ENCODE results near the gene PLCB2. TPM values are rescaled to one million over a fixed set of nuclear protein-coding genes. Genes with fewer than 3 reads are reported as not detected.

The PLCB2 gene
- total and polyA plus RNA-seq, 2 donors (not counting 3 experiments of a cell fraction or from before 2014, with no cell fraction given): 1.5 to 1.6 TPM

- peaks cover 53% of the 10 kb centered on the region for H3K4me1 ChIP-seq (ENCODE audit: control insufficient read depth, extremely low read depth, insufficient read depth, low read length)
- peak; percentile 60 for FAIRE-seq
- H3K79me2 ChIP-seq (ENCODE audit: control insufficient read depth, insufficient read depth, low read length): peaks cover 11% of the 10 kb centered on the region
- peak overlapping the region; percentile 55 for H3K27ac ChIP-seq (ENCODE audit: insufficient read depth, low read depth, low read length)
- H3K9me3 ChIP-seq (replicated peaks; ENCODE audit: control insufficient read depth, insufficient read depth, low read length): no peaks in the 10 kb centered on the region
- dilution Hi-C loops (cut with MboI; ENCODE audit: extremely low pct_ligation_motif_present, low sequenced_read_pairs) (no loop called here), intact Hi-C loops (cut with micrococcal nuclease) (no loop called here)
- TF ChIP-seq FOS (IDR thresholded peaks at IDR 0.05; ENCODE audit: borderline replicate concordance, insufficient read depth, low read length): no peak
- no peak for TF ChIP-seq EZH2 (IDR thresholded peaks at IDR 0.05; ENCODE audit: borderline replicate concordance, low read depth, low read length, severe bottlenecking)
- no peak for TF ChIP-seq POLR2A (IDR thresholded peaks at IDR 0.05; ENCODE audit: low read depth, low read length)
- TF ChIP-seq POLR2AphosphoS5 (IDR thresholded peaks at IDR 0.05; ENCODE audit: insufficient read depth, low read depth, low read length): no peak
- TF ChIP-seq, protein P1, sequence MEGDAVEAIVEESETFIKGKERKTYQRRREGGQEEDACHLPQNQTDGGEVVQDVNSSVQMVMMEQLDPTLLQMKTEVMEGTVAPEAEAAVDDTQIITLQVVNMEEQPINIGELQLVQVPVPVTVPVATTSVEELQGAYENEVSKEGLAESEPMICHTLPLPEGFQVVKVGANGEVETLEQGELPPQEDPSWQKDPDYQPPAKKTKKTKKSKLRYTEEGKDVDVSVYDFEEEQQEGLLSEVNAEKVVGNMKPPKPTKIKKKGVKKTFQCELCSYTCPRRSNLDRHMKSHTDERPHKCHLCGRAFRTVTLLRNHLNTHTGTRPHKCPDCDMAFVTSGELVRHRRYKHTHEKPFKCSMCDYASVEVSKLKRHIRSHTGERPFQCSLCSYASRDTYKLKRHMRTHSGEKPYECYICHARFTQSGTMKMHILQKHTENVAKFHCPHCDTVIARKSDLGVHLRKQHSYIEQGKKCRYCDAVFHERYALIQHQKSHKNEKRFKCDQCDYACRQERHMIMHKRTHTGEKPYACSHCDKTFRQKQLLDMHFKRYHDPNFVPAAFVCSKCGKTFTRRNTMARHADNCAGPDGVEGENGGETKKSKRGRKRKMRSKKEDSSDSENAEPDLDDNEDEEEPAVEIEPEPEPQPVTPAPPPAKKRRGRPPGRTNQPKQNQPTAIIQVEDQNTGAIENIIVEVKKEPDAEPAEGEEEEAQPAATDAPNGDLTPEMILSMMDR (IDR thresholded peaks at IDR 0.05; ENCODE audit: extremely low read depth in 1 of 2, insufficient read depth in 1 of 2, low read depth in 1 of 2, low read length in 2 of 2): no peak
- TF ChIP-seq GATA2 (IDR thresholded peaks at IDR 0.05; ENCODE audit: insufficient read depth, insufficient read length, low read depth, low read length): no peak
- no peak for TF ChIP-seq JUN (IDR thresholded peaks at IDR 0.05; ENCODE audit: borderline replicate concordance, insufficient read depth, insufficient read length, low read depth)
- TF ChIP-seq MAX (IDR thresholded peaks at IDR 0.05; ENCODE audit: insufficient read depth, insufficient read length): no peak
- no peak for TF ChIP-seq MYC (IDR thresholded peaks at IDR 0.05; ENCODE audit: low read depth, low read length)
- no peak overlapping the region for H3K4me2 ChIP-seq (ENCODE audit: insufficient read depth, low read length)
- H3K9ac ChIP-seq (replicated peaks; ENCODE audit: extremely low read depth, insufficient read depth, low read length): no peak overlapping the region
- ChIA-PET CTCF (interaction anchor here (0.8 to 5.3 kb wide), 11 partner anchors 7 to 76 kb away, joined by 3 to 81 read pairs (median 5); partner anchors contain the start of gene CCDC9B), POLR2A (interaction anchor here (0.9 to 2.4 kb wide), 4 partner anchors 12 to 15 kb away, joined by 3 to 12 read pairs (median 4); partner anchors contain the start of gene CCDC9B)
- BruUV-seq (replicated peaks): no TSS peak
- H3K4me3 ChIP-seq (replicated peaks in 1 of 3; ENCODE audit: insufficient read depth in 1 of 3, low read depth in 1 of 3, low read length in 3 of 3): no peak overlapping the region
- no peaks in the 10 kb centered on the region for H3K36me3 ChIP-seq (ENCODE audit: control insufficient read depth in 2 of 2, extremely low read depth in 1 of 2, insufficient read depth in 2 of 2, low read length in 2 of 2)
- H3K27me3 ChIP-seq (ENCODE audit: control insufficient read depth in 2 of 2, insufficient read depth in 2 of 2, low read length in 2 of 2): no peaks in the 10 kb centered on the region
- no peaks in the 10 kb centered on the region for H3K9me1 ChIP-seq (replicated peaks; ENCODE audit: control insufficient read depth, extremely low read depth, insufficient read depth, low read length)
- H2AFZ ChIP-seq (ENCODE audit: low read depth, low read length): no peak overlapping the region
- no peak for DNase-seq (ENCODE audit: low read depth, low spot score)
- H4K20me1 ChIP-seq (replicated peaks; ENCODE audit: control insufficient read depth, extremely low read depth, insufficient read depth, low read length): no peaks in the 10 kb centered on the region
Measured at GRCh38 chr15:40328751-40329150, 21.0 kb upstream of the PLCB2 start.

Data from endothelial cell of umbilical vein (primary cell).